ENCODE data around the gene SLAMF6. TPM values are rescaled to one million over a fixed set of nuclear protein-coding genes. Genes with fewer than 3 reads are reported as not detected.

Gene SLAMF6
- total RNA-seq, 4 donors from 2014 or later = 0.49 to 1.2 (median 0.62) TPM; not detected in 1

DNA sequence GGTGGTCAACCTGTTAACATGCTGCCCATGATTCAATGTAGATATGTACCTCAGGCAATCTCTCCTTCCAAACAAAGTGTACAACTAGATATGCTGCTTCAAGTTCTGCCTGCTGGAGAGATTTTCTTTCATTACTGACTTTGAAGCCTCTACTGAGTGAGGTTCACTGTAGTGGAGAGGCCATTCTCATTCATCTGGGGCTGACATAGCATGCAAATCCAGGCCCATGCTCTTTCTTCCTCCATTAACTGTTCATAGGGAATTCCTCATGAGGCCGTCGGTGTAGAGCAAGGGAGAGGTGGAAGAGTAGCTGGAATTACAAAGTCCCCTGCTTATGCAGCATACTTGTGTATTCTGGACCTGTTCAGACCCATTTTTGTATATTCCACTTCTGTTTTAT is 84.1 kb downstream of the SLAMF6 start:
- TF ChIP-seq EP300 (IDR thresholded peaks at IDR 0.05) = no peak
- TF ChIP-seq POLR2A (IDR thresholded peaks at IDR 0.05) = no peak
- no peak for TF ChIP-seq CTCF (IDR thresholded peaks at IDR 0.05)
- no peak for TF ChIP-seq POLR2AphosphoS5 (IDR thresholded peaks at IDR 0.05)
- H3K4me1 ChIP-seq = no peaks in the 10 kb centered on the region
- no peaks in the 10 kb centered on the region for H3K36me3 ChIP-seq
- H3K27me3 ChIP-seq = no peaks in the 10 kb centered on the region
- H3K4me3 ChIP-seq = no peak overlapping the region
- H3K9me3 ChIP-seq = no peaks in the 10 kb centered on the region
- WGBS, 2 donors (ENCODE audit: low coverage in 1 of 2) = 96 to 100% methylated on average over 2 of the region's 2 CpGs
- no peak overlapping the region for H3K27ac ChIP-seq
- no peak for ATAC-seq

- H3K27ac ChIP-seq = no peak overlapping the region
- no peaks in the 10 kb centered on the region for H3K36me3 ChIP-seq
- no peaks in the 10 kb centered on the region for H3K27me3 ChIP-seq
- no peaks in the 10 kb centered on the region for H3K9me3 ChIP-seq
- H3K4me3 ChIP-seq = no peak overlapping the region
- H3K4me1 ChIP-seq = no peaks in the 10 kb centered on the region
- 69 to 79% methylated on average over 2 to 3 of the region's 4 CpGs for WGBS, 2 donors (ENCODE audit: low coverage in 1 of 2)
- no peak for ATAC-seq
- no peak for TF ChIP-seq EP300 (IDR thresholded peaks at IDR 0.05)
- TF ChIP-seq POLR2AphosphoS5 (IDR thresholded peaks at IDR 0.05) = no peak
- no peak for TF ChIP-seq CTCF (IDR thresholded peaks at IDR 0.05)
- TF ChIP-seq POLR2A (IDR thresholded peaks at IDR 0.05) = no peak
These were observed 84.6 kb downstream of the SLAMF6 start for GRCh38 chr1:160438317-160438918.

- WGBS, 2 donors (ENCODE audit: low coverage in 1 of 2) = 64 to 80% methylated on average over 4 of the region's 4 CpGs
- no peak overlapping the region for H3K27ac ChIP-seq
- H3K4me1 ChIP-seq = no peaks in the 10 kb centered on the region
- ATAC-seq = no peak
- no peaks in the 10 kb centered on the region for H3K36me3 ChIP-seq
- no peaks in the 10 kb centered on the region for H3K27me3 ChIP-seq
- TF ChIP-seq POLR2A (IDR thresholded peaks at IDR 0.05) = no peak
- no peak for TF ChIP-seq POLR2AphosphoS5 (IDR thresholded peaks at IDR 0.05)
- no peak for TF ChIP-seq EP300 (IDR thresholded peaks at IDR 0.05)
- no peak for TF ChIP-seq CTCF (IDR thresholded peaks at IDR 0.05)
- no peak overlapping the region for H3K4me3 ChIP-seq
- H3K9me3 ChIP-seq = no peaks in the 10 kb centered on the region
These were observed 85.4 kb downstream of the SLAMF6 start for GRCh38 chr1:160437432-160438316.

DNA sequence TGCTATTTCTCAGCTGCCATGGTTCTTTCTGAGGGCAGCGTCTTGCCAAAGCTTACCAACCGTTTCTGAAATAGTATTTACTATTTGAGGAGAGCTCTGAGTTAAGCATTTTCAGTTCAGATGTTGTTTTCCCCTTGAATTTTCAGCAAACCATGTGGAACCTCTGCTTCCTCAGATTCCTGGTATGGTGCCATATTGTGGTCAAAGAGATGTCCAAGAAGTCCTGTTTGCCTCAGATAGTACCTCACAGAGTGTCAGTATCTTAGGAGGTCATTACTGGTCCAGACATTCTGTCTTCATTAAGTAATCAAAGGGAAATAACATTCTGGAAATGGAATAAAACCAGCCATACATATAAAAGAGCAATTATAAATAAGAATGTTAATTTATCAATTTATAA is 86.1 kb downstream of the SLAMF6 start:
- ATAC-seq = no peak
- 57 to 58% methylated on average over 2 of the region's 2 CpGs for WGBS, 2 donors (ENCODE audit: low coverage in 1 of 2)
- Histone ChIP-seq H3K9me3 (no peaks in the 10 kb centered on the region), H3K4me1 (no peaks in the 10 kb centered on the region), H3K27ac (no peak overlapping the region), H3K36me3 (no peaks in the 10 kb centered on the region), H3K4me3 (no peak overlapping the region), H3K27me3 (no peaks in the 10 kb centered on the region)
- TF ChIP-seq CTCF (IDR thresholded peaks at IDR 0.05) (no peak), EP300 (IDR thresholded peaks at IDR 0.05) (no peak), POLR2AphosphoS5 (IDR thresholded peaks at IDR 0.05) (no peak), POLR2A (IDR thresholded peaks at IDR 0.05) (no peak)

Other genes with a start within 250 kb of the SLAMF6 start
- gene PEX19, start 238.1 kb downstream of the SLAMF6 start, total RNA-seq = 10 to 100 TPM; 50.0 to 96.8 (median 61.1) TPM
- gene COPA, start 180.0 kb downstream of the SLAMF6 start, total RNA-seq = 100 to 1,000 TPM in 2 of 4 donors, 10 to 100 TPM in 2; 92.3 to 127 (median 111) TPM
- 10 to 100 TPM; 41.5 to 49.2 (median 47.5) TPM for gene NCSTN, start 179.9 kb downstream of the SLAMF6 start, total RNA-seq
- not detected for gene NHLH1, start 156.2 kb downstream of the SLAMF6 start, total RNA-seq
- gene VANGL2, start 122.7 kb downstream of the SLAMF6 start, total RNA-seq = 1 to 10 TPM in 3 of 4 donors, under 1 TPM in 1; 0.62 to 8.5 (median 4.3) TPM
- 1 to 10 TPM; 3.0 to 6.7 (median 4.3) TPM for gene CD84, start 56.2 kb upstream of the SLAMF6 start, total RNA-seq
- 1 to 10 TPM in 2 of 4 donors, under 1 TPM in 1, not detected in 1; 0.12 to 2.8 (median 1.2) TPM for gene SLAMF1, start 123.8 kb upstream of the SLAMF6 start, total RNA-seq
- gene CD48, start 188.6 kb upstream of the SLAMF6 start, total RNA-seq = 1 to 10 TPM in 3 of 4 donors, not detected in 1; 2.2 to 8.5 (median 4.5) TPM
- 1 to 10 TPM in 1 of 4 donors, under 1 TPM in 2, not detected in 1; 0.62 to 3.5 (median 0.67) TPM for gene SLAMF7, start 216.0 kb upstream of the SLAMF6 start, total RNA-seq